GM12873 (cell line): ENCODE data around the gene CPNE2.
A peak's percentile ranks its signal among the peaks of the same experiment; 100 is the strongest.

Experiments
- TF ChIP-seq, protein P1 (sequence below): IDR thresholded peaks from 2 replicates; pipeline ENCODE4 v1.5.1; 2012; ENCODE audit warnings: low read depth, mild to moderate bottlenecking, moderate library complexity, low read length, control low read depth; ENCODE audit not compliant: insufficient read depth; ENCODE audit errors: missing control alignments

CPNE2 gene

DNA sequence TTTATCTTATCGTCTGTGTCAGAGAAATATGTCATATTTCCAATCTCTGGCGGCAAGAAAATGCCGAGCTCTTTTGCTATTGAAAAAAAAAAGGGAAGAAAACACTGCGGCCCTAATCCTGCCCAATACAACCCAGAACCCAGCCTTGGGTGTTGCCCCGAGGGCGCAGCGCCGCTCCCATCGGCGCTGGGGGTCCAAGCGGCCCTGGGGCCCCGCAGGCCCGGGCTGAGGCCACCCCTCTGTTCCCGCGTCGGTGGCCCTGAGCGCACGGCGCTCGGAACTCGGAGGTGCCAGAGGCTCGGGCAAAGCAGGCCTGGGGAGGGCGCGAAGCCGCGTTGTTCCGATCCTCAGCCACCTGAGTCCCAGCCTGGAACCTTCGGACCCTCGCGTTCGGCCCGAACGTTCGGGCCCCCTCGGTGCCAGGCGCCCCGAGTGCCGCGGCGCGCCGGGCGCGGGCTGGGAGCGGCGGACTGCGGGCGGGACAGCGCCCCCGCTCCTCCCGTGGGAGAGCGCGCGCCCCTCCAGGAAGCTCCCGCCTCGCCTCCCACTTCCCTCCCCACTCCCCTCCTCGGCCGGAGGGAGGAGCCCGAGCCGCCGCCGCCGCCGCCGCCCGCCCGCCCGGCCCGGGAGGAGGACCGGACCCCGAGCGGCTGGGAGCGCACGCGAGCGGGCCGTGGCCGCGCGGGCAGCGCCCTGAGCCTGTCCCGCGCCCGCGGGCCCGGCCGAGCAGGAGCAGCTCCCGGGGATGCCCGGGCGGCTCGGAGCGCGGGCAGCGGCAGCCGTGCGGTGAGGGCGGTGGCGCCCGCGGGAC lies at the start of gene CPNE2:
CPNE2 (plus strand) TSS at position 609 of the 811 bp plus-strand sequence. CDS start 18,160 bp downstream, outside the sequence.
- TF ChIP-seq, protein P1, sequence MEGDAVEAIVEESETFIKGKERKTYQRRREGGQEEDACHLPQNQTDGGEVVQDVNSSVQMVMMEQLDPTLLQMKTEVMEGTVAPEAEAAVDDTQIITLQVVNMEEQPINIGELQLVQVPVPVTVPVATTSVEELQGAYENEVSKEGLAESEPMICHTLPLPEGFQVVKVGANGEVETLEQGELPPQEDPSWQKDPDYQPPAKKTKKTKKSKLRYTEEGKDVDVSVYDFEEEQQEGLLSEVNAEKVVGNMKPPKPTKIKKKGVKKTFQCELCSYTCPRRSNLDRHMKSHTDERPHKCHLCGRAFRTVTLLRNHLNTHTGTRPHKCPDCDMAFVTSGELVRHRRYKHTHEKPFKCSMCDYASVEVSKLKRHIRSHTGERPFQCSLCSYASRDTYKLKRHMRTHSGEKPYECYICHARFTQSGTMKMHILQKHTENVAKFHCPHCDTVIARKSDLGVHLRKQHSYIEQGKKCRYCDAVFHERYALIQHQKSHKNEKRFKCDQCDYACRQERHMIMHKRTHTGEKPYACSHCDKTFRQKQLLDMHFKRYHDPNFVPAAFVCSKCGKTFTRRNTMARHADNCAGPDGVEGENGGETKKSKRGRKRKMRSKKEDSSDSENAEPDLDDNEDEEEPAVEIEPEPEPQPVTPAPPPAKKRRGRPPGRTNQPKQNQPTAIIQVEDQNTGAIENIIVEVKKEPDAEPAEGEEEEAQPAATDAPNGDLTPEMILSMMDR = peak; percentile 18

DNA sequence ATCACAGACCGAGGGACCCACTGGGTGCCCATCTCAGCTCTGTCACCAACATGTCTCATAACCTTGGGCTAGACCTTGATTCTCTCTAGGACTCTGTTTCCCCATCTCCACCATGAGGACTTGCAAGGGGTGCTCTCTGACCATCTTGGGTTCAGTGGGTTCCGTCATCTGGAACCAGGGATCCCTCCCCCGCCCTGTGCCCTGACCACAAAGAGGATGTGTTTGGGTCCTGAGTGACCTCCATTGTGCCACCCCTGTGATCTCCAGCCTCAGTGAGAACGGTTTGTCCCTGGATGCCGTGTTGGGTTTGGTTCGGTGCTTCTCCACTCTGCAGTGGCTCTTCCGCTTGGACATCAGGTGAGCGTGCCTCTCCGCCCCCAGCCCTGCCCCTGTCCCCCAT lies 49.1 kb upstream of the CPNE2 start:
- TF ChIP-seq, protein P1 = no peak

DNA sequence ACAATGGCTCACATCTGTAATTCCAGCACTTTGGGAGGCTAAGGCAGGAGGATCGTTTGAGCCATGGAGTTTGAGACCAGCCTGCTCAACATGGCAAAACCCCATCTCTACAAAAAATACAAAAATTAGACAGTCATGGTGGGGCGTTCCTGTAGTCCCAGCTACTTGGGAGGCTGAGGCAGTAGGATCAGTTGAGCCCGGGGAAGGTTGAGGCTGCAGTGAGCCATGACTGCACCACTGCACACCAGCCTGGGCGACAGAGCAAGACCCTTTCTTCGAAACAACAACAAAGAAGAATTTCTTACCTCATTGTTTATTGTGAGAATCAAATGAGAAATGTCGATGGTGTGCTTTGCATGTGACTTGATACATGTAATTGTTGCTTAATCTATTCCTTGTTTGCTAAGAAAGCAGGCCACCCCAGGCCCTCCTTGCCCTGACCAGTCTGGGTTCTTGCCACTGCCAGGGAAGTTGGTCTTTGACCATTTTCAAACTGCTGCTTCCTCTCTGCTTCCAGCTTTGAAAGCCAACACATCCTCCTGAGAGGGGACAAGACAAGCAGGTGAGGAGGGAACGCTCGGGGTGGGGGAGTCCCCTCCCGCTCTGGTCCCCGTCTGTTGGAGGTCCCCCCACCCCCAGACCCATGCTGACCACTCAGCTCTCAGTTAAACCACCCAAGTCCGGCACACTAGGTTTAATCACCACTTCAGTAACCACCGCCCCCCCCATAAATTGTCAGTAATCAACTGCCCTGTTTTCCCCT lies 47.3 kb upstream of the CPNE2 start:
- TF ChIP-seq, protein P1 = no peak

DNA sequence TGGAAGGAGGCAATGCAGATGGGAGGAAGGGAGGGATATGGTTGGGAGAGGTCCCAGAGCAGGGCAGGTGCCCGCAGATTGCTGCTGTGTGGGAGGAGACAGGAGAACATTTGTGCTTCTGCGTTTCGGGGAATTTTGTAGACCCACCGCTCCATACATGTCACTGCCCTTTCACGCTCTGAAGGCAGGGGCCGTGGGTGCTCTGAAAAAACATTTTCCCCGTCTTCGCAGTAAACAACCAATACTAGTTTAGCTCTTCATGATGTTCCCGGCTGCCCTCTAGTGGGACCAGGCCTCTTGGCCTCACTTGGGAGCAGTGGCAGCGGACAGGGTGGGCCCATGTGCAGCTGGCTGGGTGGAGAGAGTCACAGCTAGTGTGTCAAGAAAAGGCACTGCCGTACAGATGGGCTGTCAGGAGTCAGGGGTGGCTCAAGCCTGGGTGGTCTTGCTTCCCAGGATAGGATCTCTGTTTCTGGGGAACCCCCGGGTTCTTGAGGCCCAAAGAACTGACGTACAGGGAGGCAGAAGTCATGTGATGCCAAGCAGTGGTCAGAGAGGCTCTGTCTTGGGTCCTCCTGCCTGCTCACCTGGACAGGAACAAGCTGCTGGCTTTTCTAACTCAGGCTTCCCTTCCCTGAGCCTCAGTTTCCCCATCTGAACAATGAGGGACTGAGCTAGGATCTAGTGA lies 46.5 kb upstream of the CPNE2 start:
- TF ChIP-seq, protein P1 = peak; percentile 84

DNA sequence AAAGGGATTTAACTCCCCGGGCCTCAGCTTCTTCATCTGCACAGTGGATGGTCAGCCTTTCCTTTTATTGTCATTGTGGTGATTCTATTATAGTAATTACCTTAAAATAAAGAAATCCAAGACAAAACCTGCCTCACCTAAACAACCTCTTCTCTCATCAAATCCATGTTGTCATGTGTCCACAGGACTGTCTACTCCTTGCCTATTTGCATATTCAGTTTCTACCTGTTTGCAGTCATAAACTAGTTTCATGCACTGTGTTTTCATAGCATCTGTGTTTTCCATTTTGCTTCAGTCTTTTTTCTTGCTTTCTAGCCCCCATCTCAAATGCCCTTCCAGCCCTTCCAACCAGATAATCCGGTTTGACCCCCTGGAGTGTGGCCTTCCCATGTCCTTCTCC lies 44.3 kb upstream of the CPNE2 start:
- TF ChIP-seq, protein P1 = no peak

DNA sequence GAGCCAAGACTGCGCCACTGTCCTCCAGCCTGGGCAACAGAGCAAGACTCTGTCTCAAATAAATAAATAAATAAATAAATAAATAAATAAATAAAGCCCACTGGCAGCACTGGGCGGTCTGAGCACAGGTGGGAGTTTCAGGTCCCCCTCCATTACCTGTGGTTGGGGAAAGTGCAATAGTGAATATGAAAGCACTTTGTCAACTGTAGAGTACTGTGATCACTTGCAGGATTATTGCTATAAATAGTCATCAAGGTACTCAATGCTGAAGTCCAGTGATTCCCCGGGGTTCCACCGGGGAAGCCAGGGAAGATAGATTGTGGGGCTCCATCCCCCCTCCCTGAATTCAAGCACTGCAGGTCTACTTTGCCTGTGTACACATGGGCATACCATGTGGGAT lies 42.7 kb upstream of the CPNE2 start:
- TF ChIP-seq, protein P1 = no peak
